ENCODE measurements around the gene EDAR.

Gene EDAR

DNA sequence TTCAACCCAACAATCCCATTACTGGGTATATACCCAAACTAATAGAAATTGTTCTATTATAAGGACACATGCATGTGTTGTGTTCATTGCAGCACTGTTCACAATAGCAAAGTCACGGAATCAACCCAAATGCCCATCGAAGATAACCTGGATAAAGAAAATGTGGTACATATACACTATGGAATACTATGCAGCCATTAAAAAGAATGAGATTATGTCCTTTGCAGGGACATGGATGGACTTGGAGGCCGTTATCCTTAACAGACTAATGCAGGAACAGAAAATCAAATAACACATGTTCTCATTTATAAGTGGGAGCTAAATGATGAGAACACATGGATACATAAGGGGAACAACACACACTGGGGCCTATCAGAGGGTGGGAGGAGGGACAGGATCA lies 136.6 kb downstream of the EDAR start:
- no peak for DNase-seq

- no peak for DNase-seq
These were observed 142.0 kb downstream of the EDAR start for GRCh38 chr2:108847000-108847399.

DNA sequence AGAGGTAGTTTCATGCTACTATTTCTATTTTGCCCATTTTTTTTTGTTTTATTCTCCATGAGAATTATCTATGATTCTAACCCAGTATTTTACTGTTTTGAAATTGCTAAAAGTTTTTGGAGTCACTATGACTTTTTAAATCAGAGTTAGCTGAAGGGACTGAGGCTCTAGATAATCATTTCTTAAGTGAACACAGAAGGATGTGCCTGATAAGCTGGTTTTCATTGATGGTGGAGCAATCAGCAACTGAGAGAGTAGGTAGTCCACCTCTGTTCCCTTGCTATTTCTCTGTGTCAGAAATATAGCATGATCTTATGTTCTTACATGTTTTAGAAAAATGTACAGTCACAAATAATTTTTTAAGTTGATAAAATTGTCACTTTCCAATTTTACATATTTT lies 143.1 kb downstream of the EDAR start:
- DNase-seq, result no peak

Data from C1 segment of cervical spinal cord (tissue), 14 donors.